ENCODE results near the gene CLPTM1. TPM values are rescaled to one million over a fixed set of nuclear protein-coding genes. Genes with fewer than 3 reads are reported as not detected.

The CLPTM1 gene
- total RNA-seq, 4 donors from 2014 or later = 65.4 to 117 (median 104) TPM

GRCh38 chr19:45025264-45025663 lies 70.1 kb downstream of the CLPTM1 start:
- H3K9me3 ChIP-seq = no peaks in the 10 kb centered on the region
- no peak overlapping the region for H3K4me3 ChIP-seq (replicated peaks in 1 of 3)
- no peak for TF ChIP-seq CTCF (IDR thresholded peaks at IDR 0.05)
- no peak for TF ChIP-seq POLR2A (IDR thresholded peaks at IDR 0.05)
- WGBS, 2 donors = 93 to 95% methylated on average over 9 of the region's 9 CpGs
- no peak overlapping the region for H3K27ac ChIP-seq
- peaks cover 6 to 15% of the 10 kb centered on the region in 2 donors for H3K36me3 ChIP-seq
- intact Hi-C loops (cut with DNase I) = no loop called here
- H3K4me1 ChIP-seq = no peaks in the 10 kb centered on the region
- no peaks in the 10 kb centered on the region for H3K27me3 ChIP-seq
- DNase-seq = no peak

- H3K27me3 ChIP-seq = no peaks in the 10 kb centered on the region
- DNase-seq = no peak
- 89 to 98% methylated on average over 2 of the region's 2 CpGs for WGBS, 2 donors
- no peaks in the 10 kb centered on the region for H3K4me1 ChIP-seq
- intact Hi-C loops (cut with DNase I) = no loop called here
- H3K4me3 ChIP-seq (replicated peaks in 1 of 3) = no peak overlapping the region
- H3K9me3 ChIP-seq = no peaks in the 10 kb centered on the region
- H3K27ac ChIP-seq = no peak overlapping the region
- no peak for TF ChIP-seq CTCF (IDR thresholded peaks at IDR 0.05)
- peaks cover 6 to 15% of the 10 kb centered on the region in 2 donors for H3K36me3 ChIP-seq
These were observed 72.2 kb downstream of the CLPTM1 start for GRCh38 chr19:45027371-45027770.

GRCh38 chr19:45030825-45031224 lies 75.6 kb downstream of the CLPTM1 start:
- H3K36me3 ChIP-seq = peaks cover 19 to 26% of the 10 kb centered on the region in 2 donors
- 93 to 95% methylated on average over 6 of the region's 6 CpGs for WGBS, 2 donors

GRCh38 chr19:45032421-45032820 lies 77.2 kb downstream of the CLPTM1 start:
- intact Hi-C loops (cut with DNase I) = no loop called here
- TF ChIP-seq POLR2A (IDR thresholded peaks at IDR 0.05) (no peak), CTCF (IDR thresholded peaks at IDR 0.05) (no peak)

More at GRCh38 chr19:45030825-45031224, 75.6 kb downstream of the CLPTM1 start:
- Histone ChIP-seq H3K4me1 (no peaks in the 10 kb centered on the region), H3K4me3 (replicated peaks in 1 of 3) (no peak overlapping the region), H3K27ac (no peak overlapping the region), H3K27me3 (no peaks in the 10 kb centered on the region), H3K9me3 (no peaks in the 10 kb centered on the region)
- DNase-seq = no peak
- no peak for TF ChIP-seq POLR2A (IDR thresholded peaks at IDR 0.05)
- TF ChIP-seq CTCF (IDR thresholded peaks at IDR 0.05) = no peak
- intact Hi-C loops (cut with DNase I) = no loop called here

GRCh38 chr19:45035755-45036154 lies 80.6 kb downstream of the CLPTM1 start:
- H3K36me3 ChIP-seq = peaks cover 14 to 16% of the 10 kb centered on the region in 2 donors
- no peak for TF ChIP-seq POLR2A (IDR thresholded peaks at IDR 0.05)
- TF ChIP-seq CTCF (IDR thresholded peaks at IDR 0.05) = no peak
- no peak overlapping the region for H3K27ac ChIP-seq
- intact Hi-C loops (cut with DNase I) = no loop called here
- WGBS, 2 donors = 96 to 99% methylated on average over 6 of the region's 6 CpGs
- no peak overlapping the region for H3K4me3 ChIP-seq (replicated peaks in 1 of 3)
- peaks cover 12 to 15% of the 10 kb centered on the region in 2 donors for H3K4me1 ChIP-seq
- H3K9me3 ChIP-seq = no peaks in the 10 kb centered on the region
- H3K27me3 ChIP-seq = no peaks in the 10 kb centered on the region
- no peak for DNase-seq

More at GRCh38 chr19:45032421-45032820, 77.2 kb downstream of the CLPTM1 start:
- no peak for DNase-seq
- no peaks in the 10 kb centered on the region for H3K4me1 ChIP-seq
- peaks cover 19 to 26% of the 10 kb centered on the region in 2 donors for H3K36me3 ChIP-seq
- H3K27ac ChIP-seq = no peak overlapping the region
- H3K27me3 ChIP-seq = no peaks in the 10 kb centered on the region
- no peak overlapping the region for H3K4me3 ChIP-seq (replicated peaks in 1 of 3)
- H3K9me3 ChIP-seq = no peaks in the 10 kb centered on the region
- WGBS, 2 donors = 93 to 94% methylated on average over 13 to 18 of the region's 18 CpGs
